Aorta (tissue), 5 donors: ENCODE results near the gene NBPF8. TPM values are rescaled to one million over a fixed set of nuclear protein-coding genes. Genes with fewer than 3 reads are reported as not detected.
"Not testable (repeated sequence)": the region's sequence is repeated elsewhere in the genome, so short reads cannot be mapped to it uniquely, and the experiment has no call there.

Source experiments
- ATAC-seq: fragments of 200-7000 bp; cut with Tn5 transposase; one replicate; pipeline ENCODE4 v1.9.1; 2022; ENCODE audit warnings: moderate library complexity; ENCODE audit not compliant: low FRiP score
- DNase-seq, 2 donors: peaks; one replicate each; pipeline ENCODE4 v3.0.0-alpha.2; 2020
- H3K27ac ChIP-seq, 2 donors: one replicate each; pipeline ENCODE4 v1.5.1; 2013; ENCODE audit warnings: low read length in 2 of 2, mild to moderate bottlenecking in 2 of 2, moderate library complexity in 2 of 2, control low read depth in 1 of 2, inconsistent platforms in 1 of 2, low read depth in 1 of 2
- H3K27me3 ChIP-seq, 2 donors: one replicate each; pipeline ENCODE4 v1.6.1; 2013; ENCODE audit warnings: control low read depth in 1 of 2, low read length in 1 of 2, mild to moderate bottlenecking in 1 of 2, moderate library complexity in 1 of 2; ENCODE audit not compliant: insufficient read depth in 2 of 2, control insufficient read depth in 1 of 2
- H3K36me3 ChIP-seq, 2 donors: one replicate each; pipeline ENCODE4 v1.6.1; 2013; ENCODE audit warnings: control low read depth in 1 of 2, low read length in 1 of 2, mild to moderate bottlenecking in 1 of 2; ENCODE audit not compliant: insufficient read depth in 2 of 2, control insufficient read depth in 1 of 2
- H3K4me1 ChIP-seq, 2 donors: one replicate each; pipeline ENCODE4 v1.6.1; 2013; ENCODE audit warnings: low read length in 2 of 2, control low read depth in 1 of 2, mild to moderate bottlenecking in 1 of 2, moderate library complexity in 1 of 2; ENCODE audit not compliant: insufficient read depth in 2 of 2, control insufficient read depth in 1 of 2
- H3K4me3 ChIP-seq, 2 donors: one replicate each; pipeline ENCODE4 v1.5.1; 2013; ENCODE audit warnings: low read length in 2 of 2, control low read depth in 1 of 2, mild to moderate bottlenecking in 1 of 2
- H3K9me3 ChIP-seq: one replicate; pipeline ENCODE4 v1.6.1; 2013; ENCODE audit warnings: mild to moderate bottlenecking, low read length; ENCODE audit not compliant: control insufficient read depth
- WGBS, 2 donors: extraction: QIAGEN DNeasy Blood & Tissue Kit; methylation state at CpG; one replicate each; pipeline ENCODE4 v1.1.7; 2013; 5-methylcytosine and 5-hydroxymethylcytosine counted together
- intact Hi-C, 2 donors: fragments of 100-400 bp; cut with DNase I; formaldehyde crosslinking; loops; one replicate each; pipeline versions ENCODE4 v1.14.2 to v1.15.0; 2022
- polyA plus RNA-seq, 2 donors: library from polyadenylated mRNA; stranded (reverse); fragments of 200-250 nt; gene quantifications; one replicate each; pipeline ENCODE4 v1.2.3, GENCODE V29; 2013
- total RNA-seq, 2 donors: library from RNA; stranded (reverse); fragmentation: NEBNext Ultra II Directional; extraction: Animal tissue kit (Norgen Biotek cat#: 25700); gene quantifications; one replicate each; pipeline ENCODE4 v1.2.1, GENCODE V29; 2021
- donor health status: healthy with polysubstance abuse.
- donor health status: Bipolar disorder and iron deficiency.
- donor health status: DM: no; HTN: no; CAD: no.
- donor health status: DM: no; HTN: no; CAD: no.
- donor health status: DM: yes; HTN: yes; CAD: no.

The NBPF8 gene
- total and polyA plus RNA-seq, 4 donors: 3.8 to 17.9 (median 13.6) TPM

DNA sequence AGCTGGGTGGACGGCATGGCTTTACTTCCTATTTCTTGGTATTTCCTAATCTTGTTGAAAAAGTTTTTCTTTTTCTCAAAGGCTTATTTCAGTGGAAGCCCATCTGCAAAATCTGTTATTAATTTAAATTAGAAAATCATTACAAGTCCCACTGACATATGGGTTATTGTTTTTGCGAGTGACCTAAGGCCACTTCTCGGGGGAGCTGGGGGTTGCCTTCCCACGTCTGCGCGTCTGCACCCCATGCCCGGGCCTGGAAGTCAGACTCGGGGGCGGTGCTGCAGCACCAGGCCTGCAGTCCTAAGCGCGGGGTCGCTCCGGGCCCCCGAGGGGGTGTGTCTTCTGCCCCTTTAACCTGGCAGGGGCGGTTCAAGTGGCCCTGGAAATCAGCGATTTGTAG lies 384 bp upstream of the NBPF8 start:
- WGBS, 2 donors: 2% methylated on average over 6 to 8 of the region's 16 CpGs
- H3K9me3 ChIP-seq, H3K27ac ChIP-seq, H3K36me3 ChIP-seq, DNase-seq, intact Hi-C loops, H3K4me3 ChIP-seq, H3K27me3 ChIP-seq, ATAC-seq, H3K4me1 ChIP-seq: not testable (repeated sequence)

DNA sequence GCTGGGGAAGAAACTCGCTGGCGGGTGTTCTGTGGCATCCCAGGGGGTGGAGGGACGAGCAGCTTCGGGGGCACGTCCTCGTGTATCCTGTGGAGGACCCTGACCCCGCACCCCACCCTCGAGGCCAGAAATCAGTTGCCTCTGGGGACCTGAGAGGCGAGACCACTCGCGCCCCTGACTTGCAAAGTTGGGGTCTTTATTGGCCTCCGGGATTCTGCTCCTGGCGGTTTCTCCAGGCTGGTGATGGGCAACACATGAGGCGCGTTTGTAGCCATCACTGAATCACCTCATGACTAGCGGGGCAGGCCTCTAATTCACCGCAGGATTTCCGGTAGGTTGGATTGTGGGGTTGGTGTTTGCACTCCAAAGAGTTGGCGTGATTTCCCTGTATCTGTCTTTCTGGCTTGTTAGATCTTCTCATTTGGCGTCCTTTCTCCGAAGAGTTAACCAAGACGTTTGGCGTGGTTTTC lies 692 bp downstream of the NBPF8 start:
- H3K9me3 ChIP-seq, H3K27ac ChIP-seq, intact Hi-C loops, H3K27me3 ChIP-seq, H3K4me1 ChIP-seq, H3K36me3 ChIP-seq: not testable (repeated sequence)
- peak; percentile 49 to 75 for DNase-seq
- ATAC-seq: peak; percentile 90
- peak overlapping the region; percentile 11 to 53 for H3K4me3 ChIP-seq
- 1% methylated on average over 18 to 20 of the region's 23 CpGs for WGBS, 2 donors

DNA sequence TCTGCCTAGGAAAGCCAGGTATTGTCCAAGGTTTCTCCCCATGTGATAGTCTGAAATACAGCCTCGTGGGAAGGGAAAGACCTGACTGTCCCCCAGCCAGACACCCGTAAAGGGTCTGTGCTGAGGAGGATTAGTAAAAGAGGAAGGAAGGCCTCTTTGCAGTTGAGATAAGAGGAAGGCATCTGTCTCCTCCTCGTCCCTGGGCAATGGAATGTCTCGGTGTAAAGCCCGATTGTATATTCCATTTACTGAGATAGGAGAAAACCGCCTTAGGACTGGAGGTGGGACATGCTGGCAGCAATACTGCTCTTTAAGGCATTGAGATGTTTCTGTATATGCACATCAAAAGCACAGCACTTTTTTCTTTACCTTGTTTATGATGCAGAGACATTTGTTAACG lies 10.2 kb downstream of the NBPF8 start:
- H3K27me3 ChIP-seq, H3K9me3 ChIP-seq, H3K27ac ChIP-seq, H3K4me3 ChIP-seq, ATAC-seq, H3K36me3 ChIP-seq, DNase-seq, H3K4me1 ChIP-seq, intact Hi-C loops: not testable (repeated sequence)
- 71 to 78% methylated on average over 7 of the region's 7 CpGs for WGBS, 2 donors

DNA sequence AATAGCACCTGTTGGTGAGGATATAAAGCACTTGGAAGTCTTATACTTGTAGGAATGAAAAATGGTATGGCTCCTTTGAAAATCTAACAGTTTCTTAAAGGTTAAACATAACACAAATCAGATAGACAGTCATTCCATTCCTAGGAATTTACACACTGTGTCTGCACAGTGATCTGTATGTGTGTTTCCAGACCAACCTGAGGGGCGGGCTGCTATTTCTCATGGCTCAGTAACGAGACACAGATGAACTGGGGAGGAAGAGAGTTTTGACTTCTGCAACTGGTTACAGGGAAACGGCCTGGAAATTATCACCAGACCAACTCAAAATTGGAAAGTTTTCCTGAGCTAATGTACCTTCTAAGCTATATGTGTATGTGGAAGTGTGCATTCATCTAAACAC lies 16.8 kb downstream of the NBPF8 start:
- WGBS, 2 donors: 53 to 65% methylated on average over 3 of the region's 3 CpGs
- not testable (repeated sequence) for ATAC-seq

DNA sequence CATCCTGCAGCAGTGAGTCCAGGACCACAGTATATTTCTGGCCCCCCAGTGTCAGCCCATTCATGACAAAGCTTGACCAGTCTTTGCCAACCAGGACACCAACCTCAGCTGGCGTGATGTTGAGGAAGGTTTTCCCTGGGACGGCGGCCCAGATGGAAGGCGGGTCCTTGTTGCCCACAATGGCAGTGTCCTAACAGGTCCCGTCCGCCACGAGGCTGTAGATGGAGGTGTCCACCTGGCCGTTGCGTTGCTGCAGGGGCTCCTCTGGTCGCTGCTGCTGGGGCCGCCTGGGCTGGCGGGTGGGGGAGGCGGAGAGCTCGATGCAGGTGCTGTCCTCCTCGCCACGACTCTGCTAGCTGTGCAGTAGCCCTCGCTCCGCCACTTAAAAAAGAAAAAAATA lies 19.0 kb downstream of the NBPF8 start:
- 96 to 97% methylated on average over 12 to 17 of the region's 18 CpGs for WGBS, 2 donors
- H3K9me3 ChIP-seq, H3K27ac ChIP-seq, intact Hi-C loops, H3K36me3 ChIP-seq, DNase-seq, ATAC-seq, H3K4me1 ChIP-seq, H3K27me3 ChIP-seq, H3K4me3 ChIP-seq: not testable (repeated sequence)

More for the DNA sequence above, 16.8 kb downstream of the NBPF8 start:
- H3K9me3 ChIP-seq, H3K4me3 ChIP-seq, H3K4me1 ChIP-seq, H3K27me3 ChIP-seq, H3K36me3 ChIP-seq, H3K27ac ChIP-seq, DNase-seq, intact Hi-C loops: not testable (repeated sequence)

DNA sequence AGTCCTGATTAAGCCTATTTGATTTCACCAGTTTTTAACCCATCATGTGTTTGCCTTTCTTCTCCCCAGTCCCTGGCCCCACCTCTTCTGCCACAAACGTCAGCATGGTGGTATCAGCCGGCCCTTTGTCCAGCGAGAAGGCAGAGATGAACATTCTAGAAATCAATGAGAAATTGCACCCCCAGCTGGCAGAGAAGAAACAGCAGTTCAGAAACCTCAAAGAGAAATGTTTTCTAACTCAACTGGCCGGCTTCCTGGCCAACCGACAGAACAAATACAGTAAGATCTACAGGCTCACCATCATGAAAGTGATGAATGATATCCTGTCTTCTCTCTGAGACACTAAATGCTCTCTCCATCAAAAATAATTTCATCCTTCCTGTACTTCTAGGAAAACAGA lies 34.3 kb downstream of the NBPF8 start:
- ATAC-seq, H3K27ac ChIP-seq, H3K9me3 ChIP-seq, H3K36me3 ChIP-seq, intact Hi-C loops, H3K4me3 ChIP-seq, H3K4me1 ChIP-seq, DNase-seq, H3K27me3 ChIP-seq: not testable (repeated sequence)
- 25 to 37% methylated on average over 2 of the region's 5 CpGs for WGBS, 2 donors

Other genes starting within 250 kb of the NBPF8 start
- 10 to 100 TPM; 34.2 to 39.7 TPM for gene SEC22B, start 238.5 kb upstream of the NBPF8 start, total RNA-seq
- gene SEC22B, start 238.5 kb upstream of the NBPF8 start, polyA plus RNA-seq: 10 to 100 TPM; 23.7 to 26.6 TPM